ENCODE data around the gene RELN.

DNA sequence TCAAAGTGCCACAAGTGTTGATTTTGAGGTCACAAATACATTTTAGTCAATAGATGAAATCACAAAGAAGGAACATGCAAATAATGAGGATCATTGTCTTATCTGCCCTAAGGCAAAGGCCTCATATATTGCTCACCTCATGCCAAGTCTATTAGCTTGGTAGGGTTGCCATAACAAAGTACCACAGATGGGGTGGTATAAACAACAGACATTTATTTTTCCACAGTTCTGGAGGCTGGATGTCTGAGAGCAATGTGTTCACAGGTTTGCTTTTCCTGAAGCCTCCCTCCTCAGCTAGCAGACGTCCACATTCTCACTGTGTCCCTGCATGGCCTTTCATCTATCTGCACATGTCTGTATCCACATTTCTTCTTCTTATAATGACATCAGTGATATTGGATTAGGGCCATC is 59.6 kb downstream of the RELN start:
- TF ChIP-seq CTCF (IDR thresholded peaks at IDR 0.05 in 4 of 5, conservative IDR thresholded peaks at IDR 0.05 in 1 of 5): no peak
- TF ChIP-seq POLR2A (IDR thresholded peaks at IDR 0.05): no peak

Data from gastrocnemius medialis (tissue), 4 donors.